SH-SY5Y (cell line): ENCODE data around the gene VPS52.

Source experiments
- GATA2 ChIP-seq: IDR thresholded peaks from 2 replicates; pipeline ENCODE4 v1.6.1; 2011; ENCODE audit warnings: mild to moderate bottlenecking, low read depth, low read length
- GATA3 ChIP-seq: IDR thresholded peaks from 2 replicates; pipeline ENCODE4 v1.6.1; 2011; ENCODE audit warnings: low read depth, mild to moderate bottlenecking, low read length, moderate library complexity

DNA sequence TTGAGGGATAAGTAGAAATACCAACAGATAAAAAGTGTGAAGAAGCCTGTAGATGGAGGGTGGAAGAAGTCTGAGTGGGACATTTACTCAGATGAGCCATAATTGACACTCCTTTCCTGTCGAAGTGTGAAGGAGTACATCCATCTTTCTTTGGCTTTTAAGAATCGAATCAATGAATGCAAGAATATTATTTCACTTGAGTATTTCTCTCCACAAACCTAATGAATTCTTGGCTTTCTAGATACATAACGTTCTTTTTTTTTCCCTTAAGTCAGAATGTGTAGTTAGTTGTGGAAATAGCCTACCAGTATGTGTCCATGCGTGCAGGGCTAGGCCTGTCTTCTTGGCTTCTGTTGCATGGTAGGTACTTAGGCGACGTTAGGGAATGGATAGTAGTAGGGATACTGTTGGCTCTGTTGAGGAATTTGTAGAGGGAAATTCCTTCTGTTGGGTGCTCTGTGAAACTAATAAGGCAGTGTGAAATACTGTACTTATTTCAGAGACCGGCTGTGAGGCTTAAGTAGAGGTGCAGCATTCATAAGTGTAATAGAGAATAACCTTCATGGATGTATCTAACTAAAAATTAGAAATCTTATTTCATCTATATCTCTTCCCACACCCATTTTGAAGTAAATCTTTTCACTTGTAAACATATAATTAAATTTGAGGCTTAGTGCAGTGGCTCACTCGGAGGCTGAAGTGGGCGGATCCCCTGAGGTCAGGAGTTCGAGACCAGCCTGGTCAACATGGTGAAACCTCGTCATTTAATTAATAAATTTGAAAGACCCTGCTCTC lies 1.6 kb upstream of the VPS52 start:
- TF ChIP-seq GATA2 (no peak), GATA3 (no peak)
